OCI-LY1 (cell line): ENCODE measurements around the gene NOX3.

Source experiments
- EZH2 ChIP-seq: fragments of 200-600 bp; sonication (generic), shearing (Covaris generic); IDR thresholded peaks from 2 replicates; pipeline ENCODE4 v1.8.0; 2017; ENCODE audit warnings: borderline replicate concordance, mixed run types, mild to moderate bottlenecking, antibody characterized with exemption, low read length, moderate library complexity, mixed read lengths
- TF ChIP-seq, protein P1 (sequence below): fragments of 200-600 bp; sonication (generic), shearing (Covaris generic); IDR thresholded peaks from 2 replicates; pipeline ENCODE4 v1.5.1; 2017; ENCODE audit warnings: mild to moderate bottlenecking, antibody characterized with exemption, low read length, moderate library complexity, mixed read lengths

DNA sequence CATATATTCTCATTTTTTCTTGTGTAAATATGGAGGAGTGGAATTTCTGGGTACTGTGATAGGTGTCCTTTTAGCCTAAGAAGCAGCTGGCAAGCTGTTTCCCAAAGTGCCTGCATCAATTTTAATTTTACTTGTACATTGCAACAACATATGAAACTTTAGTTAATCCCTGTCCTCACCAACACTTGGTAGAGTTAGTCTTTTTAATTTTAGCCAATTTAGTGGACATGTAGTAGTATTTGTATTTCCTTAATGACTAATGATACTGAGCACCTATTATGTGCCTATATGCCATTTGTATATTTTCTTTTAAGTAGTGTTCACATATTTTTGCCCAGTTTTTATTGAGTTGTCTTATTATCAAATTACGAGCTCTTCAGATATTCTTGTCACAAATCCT, 46.8 kb upstream of the NOX3 start:
- TF ChIP-seq, protein P1, sequence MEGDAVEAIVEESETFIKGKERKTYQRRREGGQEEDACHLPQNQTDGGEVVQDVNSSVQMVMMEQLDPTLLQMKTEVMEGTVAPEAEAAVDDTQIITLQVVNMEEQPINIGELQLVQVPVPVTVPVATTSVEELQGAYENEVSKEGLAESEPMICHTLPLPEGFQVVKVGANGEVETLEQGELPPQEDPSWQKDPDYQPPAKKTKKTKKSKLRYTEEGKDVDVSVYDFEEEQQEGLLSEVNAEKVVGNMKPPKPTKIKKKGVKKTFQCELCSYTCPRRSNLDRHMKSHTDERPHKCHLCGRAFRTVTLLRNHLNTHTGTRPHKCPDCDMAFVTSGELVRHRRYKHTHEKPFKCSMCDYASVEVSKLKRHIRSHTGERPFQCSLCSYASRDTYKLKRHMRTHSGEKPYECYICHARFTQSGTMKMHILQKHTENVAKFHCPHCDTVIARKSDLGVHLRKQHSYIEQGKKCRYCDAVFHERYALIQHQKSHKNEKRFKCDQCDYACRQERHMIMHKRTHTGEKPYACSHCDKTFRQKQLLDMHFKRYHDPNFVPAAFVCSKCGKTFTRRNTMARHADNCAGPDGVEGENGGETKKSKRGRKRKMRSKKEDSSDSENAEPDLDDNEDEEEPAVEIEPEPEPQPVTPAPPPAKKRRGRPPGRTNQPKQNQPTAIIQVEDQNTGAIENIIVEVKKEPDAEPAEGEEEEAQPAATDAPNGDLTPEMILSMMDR, result no peak
- no peak for TF ChIP-seq EZH2
